Measurements from ENCODE around the gene DOCK8. TPM values are rescaled to one million over a fixed set of nuclear protein-coding genes. Genes with fewer than 3 reads are reported as not detected.

The DOCK8 gene
- total RNA-seq, 1 experiment from 2014 or later, result 0.37 TPM

- no peak for DNase-seq (ENCODE audit: low read depth, low spot score)
- RAD21 ChIA-PET (ENCODE audit: low non-redundant PET in 1 of 2, low total read pairs in 2 of 2, uncharacterized antibody in 2 of 2, unreplicated experiment in 2 of 2), result no interaction called here
- no peak overlapping the region for H3K27ac ChIP-seq (ENCODE audit: low read depth, low read length)
These were observed 92.2 kb downstream of the DOCK8 start for GRCh38 chr9:306907-307306.

GRCh38 chr9:311841-312240 lies 97.2 kb downstream of the DOCK8 start:
- ChIA-PET CTCF (no interaction called here), POLR2A (no interaction called here)
- intact Hi-C loops (cut with micrococcal nuclease), result no loop called here
- TF ChIP-seq FOSL1 (IDR thresholded peaks at IDR 0.05; ENCODE audit: low read depth) (no peak), YY1 (IDR thresholded peaks at IDR 0.05; ENCODE audit: extremely low read depth, insufficient replicate concordance, low read depth, low read length) (no peak), JUND (IDR thresholded peaks at IDR 0.05) (no peak), ZNF274 (IDR thresholded peaks at IDR 0.05; ENCODE audit: low read depth, low read length) (no peak), TCF7L2 (IDR thresholded peaks at IDR 0.05; ENCODE audit: borderline replicate concordance, extremely low read depth, insufficient read depth, insufficient read length) (no peak), SRF (IDR thresholded peaks at IDR 0.05; ENCODE audit: low read depth) (no peak), ELF1 (IDR thresholded peaks at IDR 0.05; ENCODE audit: borderline replicate concordance, low read depth) (no peak), CBX3 (IDR thresholded peaks at IDR 0.05; ENCODE audit: low read depth) (no peak), EZH2phosphoT487 (IDR thresholded peaks at IDR 0.05; ENCODE audit: borderline replicate concordance) (no peak), SIN3A (IDR thresholded peaks at IDR 0.05; ENCODE audit: low read depth) (no peak), POLR2A (IDR thresholded peaks at IDR 0.05; ENCODE audit: borderline replicate concordance, extremely low read depth, insufficient read depth, insufficient read length) (no peak), ATF3 (IDR thresholded peaks at IDR 0.05) (no peak), EGR1 (IDR thresholded peaks at IDR 0.05; ENCODE audit: low read depth) (no peak), POLR2AphosphoS5 (IDR thresholded peaks at IDR 0.05; ENCODE audit: low read depth, low read length) (no peak), CEBPB (IDR thresholded peaks at IDR 0.05; ENCODE audit: low read depth) (no peak), RAD21 (IDR thresholded peaks at IDR 0.05; ENCODE audit: low read depth) (no peak)
- TF ChIP-seq, protein P1, sequence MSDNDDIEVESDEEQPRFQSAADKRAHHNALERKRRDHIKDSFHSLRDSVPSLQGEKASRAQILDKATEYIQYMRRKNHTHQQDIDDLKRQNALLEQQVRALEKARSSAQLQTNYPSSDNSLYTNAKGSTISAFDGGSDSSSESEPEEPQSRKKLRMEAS (IDR thresholded peaks at IDR 0.05), result no peak

More at GRCh38 chr9:306907-307306, 92.2 kb downstream of the DOCK8 start:
- Histone ChIP-seq H3K27me3 (ENCODE audit: insufficient read depth, low read length) (no peaks in the 10 kb centered on the region), H4K20me1 (ENCODE audit: insufficient read depth) (no peaks in the 10 kb centered on the region), H3K9ac (ENCODE audit: low read length) (no peak overlapping the region), H3K4me3 (replicated peaks in 1 of 2; ENCODE audit: low read depth in 1 of 2, low read length in 2 of 2) (no peak overlapping the region), H3K9me2 (ENCODE audit: insufficient read depth) (no peaks in the 10 kb centered on the region), H3K79me2 (ENCODE audit: insufficient read depth, low read length) (no peaks in the 10 kb centered on the region), H2AFZ (ENCODE audit: low read depth, low read length, poor library complexity, severe bottlenecking) (no peak overlapping the region), H3K36me3 (ENCODE audit: control insufficient read depth in 1 of 2, insufficient read depth in 2 of 2, low read length in 2 of 2) (no peaks in the 10 kb centered on the region), H3K4me1 (ENCODE audit: control insufficient read depth in 1 of 2, insufficient read depth in 2 of 2, low read length in 2 of 2) (no peaks in the 10 kb centered on the region), H3K9me3 (ENCODE audit: control insufficient read depth in 1 of 2, insufficient read depth in 1 of 2, low read depth in 1 of 2, low read length in 2 of 2) (no peaks in the 10 kb centered on the region), H3K4me2 (ENCODE audit: low read length) (no peak overlapping the region)
- intact Hi-C loops (cut with micrococcal nuclease), result no loop called here
- no peak for ATAC-seq
- ChIA-PET CTCF (interaction anchor here (0.7 kb wide), 1 partner anchor 637 kb away, joined by 3 read pairs; no protein-coding TSS in a partner anchor), POLR2A (no interaction called here)
- no TSS peak for BruUV-seq (replicated peaks)
- TF ChIP-seq CTCF (IDR thresholded peaks at IDR 0.05 in 2 of 3, conservative IDR thresholded peaks at IDR 0.05 in 1 of 3; ENCODE audit: borderline replicate concordance in 1 of 3, insufficient read depth in 1 of 3, low read depth in 2 of 3, low read length in 2 of 3), result peak in 2 of 3 experiments; percentile 8 to 26; a peak in 2 of 6 replicates
- TF ChIP-seq RAD21 (IDR thresholded peaks at IDR 0.05; ENCODE audit: low read depth), result peak; percentile 42; the same call in 1 of the 2 replicates
- no peak for TF ChIP-seq EZH2 (IDR thresholded peaks at IDR 0.05)
- TF ChIP-seq FOSL1 (IDR thresholded peaks at IDR 0.05; ENCODE audit: low read depth), result no peak

More at GRCh38 chr9:311841-312240, 97.2 kb downstream of the DOCK8 start:
- Histone ChIP-seq H3K36me3 (ENCODE audit: control insufficient read depth in 1 of 2, insufficient read depth in 2 of 2, low read length in 2 of 2) (no peaks in the 10 kb centered on the region), H4K20me1 (ENCODE audit: insufficient read depth) (no peaks in the 10 kb centered on the region), H3K27ac (ENCODE audit: low read depth, low read length) (no peak overlapping the region), H3K4me3 (replicated peaks in 1 of 2; ENCODE audit: low read depth in 1 of 2, low read length in 2 of 2) (no peak overlapping the region), H3K9me2 (ENCODE audit: insufficient read depth) (no peaks in the 10 kb centered on the region), H2AFZ (ENCODE audit: low read depth, low read length, poor library complexity, severe bottlenecking) (no peak overlapping the region), H3K27me3 (ENCODE audit: insufficient read depth, low read length) (no peaks in the 10 kb centered on the region), H3K9ac (ENCODE audit: low read length) (no peak overlapping the region), H3K9me3 (ENCODE audit: control insufficient read depth in 1 of 2, insufficient read depth in 1 of 2, low read depth in 1 of 2, low read length in 2 of 2) (no peaks in the 10 kb centered on the region), H3K4me1 (ENCODE audit: control insufficient read depth in 1 of 2, insufficient read depth in 2 of 2, low read length in 2 of 2) (no peaks in the 10 kb centered on the region), H3K4me2 (ENCODE audit: low read length) (no peak overlapping the region), H3K79me2 (ENCODE audit: insufficient read depth, low read length) (no peaks in the 10 kb centered on the region)
- RAD21 ChIA-PET (ENCODE audit: low non-redundant PET in 1 of 2, low total read pairs in 2 of 2, uncharacterized antibody in 2 of 2, unreplicated experiment in 2 of 2), result no interaction called here
- no peak for ATAC-seq
- no TSS peak for BruUV-seq (replicated peaks)
- DNase-seq (ENCODE audit: low read depth, low spot score), result no peak

Data from HCT116 (cell line).